Kidney (tissue), 14 donors: ENCODE results near the gene NUP160. TPM values are rescaled to one million over a fixed set of nuclear protein-coding genes. Genes with fewer than 3 reads are reported as not detected.
A peak's percentile ranks its signal among the peaks of the same experiment; 100 is the strongest.
"Not testable (repeated sequence)": the region's sequence is repeated elsewhere in the genome, so short reads cannot be mapped to it uniquely, and the experiment has no call there.

Experiments used
- DNase-seq, 5 donors: peaks; one replicate each; pipeline ENCODE4 v3.0.0-alpha.2; 2013 to 2020
- FAIRE-seq: peaks from 2 replicates; lab custom pipeline; 2012; peaks lifted over from hg19 to GRCh38; lab: Jason Lieb, UNC
- H3K27ac ChIP-seq, 2 donors: one replicate each; pipeline ENCODE4 v1.7.0; 2013; ENCODE audit warnings: low read depth in 2 of 2, low read length in 2 of 2, inconsistent platforms in 1 of 2
- H3K27me3 ChIP-seq: one replicate; pipeline ENCODE4 v1.7.1; 2013; ENCODE audit warnings: low read length, inconsistent platforms; ENCODE audit not compliant: control insufficient read depth, insufficient read depth
- H3K36me3 ChIP-seq, 3 donors: one replicate each; pipeline versions ENCODE4 v1.7.0 to v1.7.1; 2013; ENCODE audit warnings: low read length in 3 of 3, control low read depth in 1 of 3, inconsistent platforms in 1 of 3; ENCODE audit not compliant: insufficient read depth in 3 of 3, control insufficient read depth in 2 of 3
- H3K4me1 ChIP-seq, 3 donors: one replicate each; pipeline versions ENCODE4 v1.7.0 to v1.7.1; 2013; ENCODE audit warnings: low read length in 3 of 3, inconsistent platforms in 1 of 3, low read depth in 1 of 3; ENCODE audit not compliant: control insufficient read depth in 2 of 3, insufficient read depth in 2 of 3
- H3K4me3 ChIP-seq, 3 donors: one replicate each; pipeline versions ENCODE4 v1.7.0 to v1.8.1; 2013; ENCODE audit warnings: low read length in 3 of 3, control low read depth in 1 of 3, inconsistent platforms in 1 of 3
- H3K9ac ChIP-seq, 3 donors: one replicate each; pipeline versions ENCODE4 v1.7.0 to v1.7.1; 2013; ENCODE audit warnings: low read length in 3 of 3, control low read depth in 1 of 3, inconsistent platforms in 1 of 3
- H3K9me3 ChIP-seq, 3 donors: one replicate each; pipeline versions ENCODE4 v1.7.0 to v1.7.1; 2013; ENCODE audit warnings: low read length in 3 of 3, control low read depth in 1 of 3, inconsistent platforms in 1 of 3; ENCODE audit not compliant: control insufficient read depth in 2 of 3, insufficient read depth in 1 of 3
- intact Hi-C: fragments of 100-400 bp; cut with DNase I; formaldehyde crosslinking; loops from one replicate; pipeline ENCODE4 v1.11.1; 2022
- polyA plus RNA-seq: library from polyadenylated mRNA; stranded (reverse); fragments of 350-450 nt; fragmentation: Illumina TruSeq; extraction: RNeasy Lipid Tissue Mini Kit (QIAGEN cat#74804); gene quantifications from one replicate; pipeline ENCODE4 v1.2.3, GENCODE V29; 2014; ENCODE audit warnings: low read depth, low replicate concordance; ENCODE audit not compliant: insufficient read depth
- total RNA-seq: library from RNA; stranded (reverse); fragmentation: NEBNext Ultra II Directional; extraction: Animal tissue kit (Norgen Biotek cat#: 25700); gene quantifications from one replicate; pipeline ENCODE4 v1.2.1, GENCODE V29; 2021
- TF ChIP-seq, protein P1 (sequence below): IDR thresholded peaks from 3 replicates; pipeline ENCODE4 v1.5.1; 2012; ENCODE audit warnings: mild to moderate bottlenecking, moderate library complexity, borderline replicate concordance; ENCODE audit not compliant: insufficient read depth; ENCODE audit errors: extremely low read depth
- donor health status: control.
- donor health status: control.
- donor health status: control.
- donor health status: control.
- donor health status: control.
- donor health status: DM: yes; HTN: yes; CAD: no.
- donor health status: Normal renal cell carcinoma (clear cell type).

The NUP160 gene
- total and polyA plus RNA-seq, 2 donors from 2014 or later, result 6.8 to 39.3 TPM

DNA sequence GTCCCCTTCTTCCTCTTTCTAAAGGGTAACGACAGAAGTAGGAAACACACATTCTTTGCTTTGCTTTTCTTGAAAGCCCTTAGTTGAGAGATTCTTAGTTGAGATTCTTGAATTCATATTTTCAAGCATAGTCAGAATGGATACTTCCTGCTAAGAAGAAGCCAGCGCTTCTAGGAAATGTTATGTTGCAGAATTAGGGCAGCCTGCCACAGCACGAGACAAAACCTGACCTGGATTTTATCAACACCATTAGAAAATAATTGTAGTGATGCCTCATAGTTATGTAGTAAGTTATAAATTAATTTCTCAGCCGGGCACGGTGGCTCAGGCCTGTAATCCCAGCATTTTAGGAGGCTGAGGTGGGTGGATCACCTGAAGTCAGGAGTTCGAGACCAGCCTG, 37.9 kb upstream of the NUP160 start:
- intact Hi-C loops, result no loop called here
- H3K9ac ChIP-seq, result no peak overlapping the region
- no peaks in the 10 kb centered on the region for H3K27me3 ChIP-seq
- H3K4me3 ChIP-seq, result no peak overlapping the region
- H3K36me3 ChIP-seq, result no peaks in the 10 kb centered on the region
- TF ChIP-seq, protein P1, sequence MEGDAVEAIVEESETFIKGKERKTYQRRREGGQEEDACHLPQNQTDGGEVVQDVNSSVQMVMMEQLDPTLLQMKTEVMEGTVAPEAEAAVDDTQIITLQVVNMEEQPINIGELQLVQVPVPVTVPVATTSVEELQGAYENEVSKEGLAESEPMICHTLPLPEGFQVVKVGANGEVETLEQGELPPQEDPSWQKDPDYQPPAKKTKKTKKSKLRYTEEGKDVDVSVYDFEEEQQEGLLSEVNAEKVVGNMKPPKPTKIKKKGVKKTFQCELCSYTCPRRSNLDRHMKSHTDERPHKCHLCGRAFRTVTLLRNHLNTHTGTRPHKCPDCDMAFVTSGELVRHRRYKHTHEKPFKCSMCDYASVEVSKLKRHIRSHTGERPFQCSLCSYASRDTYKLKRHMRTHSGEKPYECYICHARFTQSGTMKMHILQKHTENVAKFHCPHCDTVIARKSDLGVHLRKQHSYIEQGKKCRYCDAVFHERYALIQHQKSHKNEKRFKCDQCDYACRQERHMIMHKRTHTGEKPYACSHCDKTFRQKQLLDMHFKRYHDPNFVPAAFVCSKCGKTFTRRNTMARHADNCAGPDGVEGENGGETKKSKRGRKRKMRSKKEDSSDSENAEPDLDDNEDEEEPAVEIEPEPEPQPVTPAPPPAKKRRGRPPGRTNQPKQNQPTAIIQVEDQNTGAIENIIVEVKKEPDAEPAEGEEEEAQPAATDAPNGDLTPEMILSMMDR, result no peak
- no peak overlapping the region for H3K27ac ChIP-seq
- no peaks in the 10 kb centered on the region for H3K4me1 ChIP-seq
- DNase-seq (peak in 2 of 5 donors; percentile 18 to 30), FAIRE-seq (no peak)
- no peaks in the 10 kb centered on the region for H3K9me3 ChIP-seq

DNA sequence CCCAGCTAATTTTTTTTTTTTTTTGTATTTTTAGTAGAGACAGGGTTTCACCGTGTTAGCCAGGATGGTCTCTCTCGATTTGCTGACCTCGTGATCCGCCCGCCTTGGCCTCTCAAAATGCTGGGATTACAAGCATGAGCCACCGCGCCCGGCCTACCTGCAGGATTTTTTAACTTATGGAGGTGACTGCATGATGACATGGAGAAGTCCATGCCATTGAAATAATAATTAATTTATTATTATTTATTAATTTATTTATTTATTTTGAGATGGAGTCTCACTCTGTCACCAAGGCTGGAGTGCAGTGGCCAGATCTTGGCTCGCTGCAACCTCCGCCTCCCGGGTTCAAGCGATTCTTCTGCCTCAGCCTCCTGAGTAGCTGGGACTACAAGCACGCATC, 34.3 kb upstream of the NUP160 start:
- H3K36me3 ChIP-seq, intact Hi-C loops, H3K27me3 ChIP-seq, H3K9me3 ChIP-seq, H3K27ac ChIP-seq, H3K4me3 ChIP-seq, FAIRE-seq, H3K4me1 ChIP-seq, H3K9ac ChIP-seq, DNase-seq: not testable (repeated sequence)

DNA sequence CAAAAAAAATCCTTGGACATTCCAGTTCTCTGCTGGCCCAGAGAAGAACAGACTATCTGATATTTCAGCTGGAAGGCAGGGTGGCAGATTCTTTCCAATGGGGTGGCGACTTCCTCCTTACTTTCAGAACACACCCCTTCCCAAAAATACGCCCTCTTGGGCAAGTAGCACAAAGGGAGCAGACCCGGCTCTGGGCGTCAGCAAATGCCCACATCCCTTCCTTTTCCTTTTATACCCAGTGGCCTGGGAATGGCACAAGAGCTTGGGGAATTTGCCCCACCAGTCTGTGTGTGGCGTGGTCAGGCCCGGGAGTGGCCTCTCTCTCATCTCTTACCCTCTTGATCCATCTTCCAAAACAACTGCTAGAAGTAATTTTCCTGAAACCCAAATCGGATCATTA, 33.0 kb upstream of the NUP160 start:
- no peaks in the 10 kb centered on the region for H3K27me3 ChIP-seq
- no peaks in the 10 kb centered on the region for H3K36me3 ChIP-seq
- no peaks in the 10 kb centered on the region for H3K9me3 ChIP-seq
- no peak overlapping the region for H3K4me3 ChIP-seq
- DNase-seq, result no peak
- no peak overlapping the region for H3K27ac ChIP-seq
- H3K9ac ChIP-seq, result no peak overlapping the region
- TF ChIP-seq, protein P1, result no peak
- no peaks in the 10 kb centered on the region for H3K4me1 ChIP-seq
- intact Hi-C loops, result no loop called here
- no peak for FAIRE-seq

DNA sequence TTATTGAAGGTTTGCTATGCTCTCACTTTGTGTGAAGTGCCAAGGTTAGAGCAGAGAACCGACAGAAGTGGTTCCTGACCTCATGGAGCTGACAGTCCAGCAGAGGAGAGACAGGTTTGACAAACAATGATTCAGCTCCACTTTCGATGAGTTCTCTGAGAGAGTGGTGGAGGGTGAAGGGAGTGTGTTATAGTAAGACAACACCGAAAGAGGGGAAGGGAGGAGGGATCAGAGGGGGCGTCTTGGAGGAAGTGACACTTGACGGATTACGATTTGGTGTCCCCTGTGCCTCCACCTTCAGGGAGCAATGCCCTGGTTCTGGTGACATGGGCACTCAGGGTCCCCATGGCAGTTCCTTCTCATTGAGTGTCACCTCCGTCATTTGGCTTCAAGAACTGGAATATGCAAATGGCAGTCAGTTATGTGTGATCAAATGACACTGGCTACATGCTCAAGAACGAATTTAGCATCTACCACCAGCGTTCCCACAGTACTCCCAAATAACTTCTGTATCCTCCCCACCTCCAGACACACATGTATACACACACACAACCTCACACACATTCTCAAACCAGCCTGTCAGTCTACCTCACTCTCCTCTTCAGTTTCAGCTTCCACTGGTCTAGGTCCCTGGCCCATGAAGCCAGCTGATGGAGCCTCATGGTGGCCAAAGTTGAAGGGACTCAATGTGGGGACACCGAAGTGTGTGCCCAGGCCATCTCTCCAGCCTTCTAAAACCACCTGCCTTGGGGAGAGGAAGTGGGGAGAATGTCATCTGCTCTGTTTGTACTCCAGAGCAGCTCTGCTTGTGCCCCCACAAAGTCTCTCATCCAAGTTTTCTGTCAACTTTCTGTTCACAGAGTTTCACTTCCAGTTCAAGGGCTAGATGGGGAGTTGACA, 31.4 kb upstream of the NUP160 start:
- intact Hi-C loops, result no loop called here
- FAIRE-seq, result no peak
- peak in 1 of 5 donors; percentile 10 for DNase-seq
- no peaks in the 10 kb centered on the region for H3K36me3 ChIP-seq
- H3K4me1 ChIP-seq, result no peaks in the 10 kb centered on the region
- H3K4me3 ChIP-seq, result no peak overlapping the region
- peaks cover 0 to 4% (median 4%) of the 10 kb centered on the region in 3 donors for H3K9me3 ChIP-seq
- TF ChIP-seq, protein P1, result no peak
- H3K27me3 ChIP-seq, result no peaks in the 10 kb centered on the region
- H3K27ac ChIP-seq, result no peak overlapping the region
- no peak overlapping the region for H3K9ac ChIP-seq

DNA sequence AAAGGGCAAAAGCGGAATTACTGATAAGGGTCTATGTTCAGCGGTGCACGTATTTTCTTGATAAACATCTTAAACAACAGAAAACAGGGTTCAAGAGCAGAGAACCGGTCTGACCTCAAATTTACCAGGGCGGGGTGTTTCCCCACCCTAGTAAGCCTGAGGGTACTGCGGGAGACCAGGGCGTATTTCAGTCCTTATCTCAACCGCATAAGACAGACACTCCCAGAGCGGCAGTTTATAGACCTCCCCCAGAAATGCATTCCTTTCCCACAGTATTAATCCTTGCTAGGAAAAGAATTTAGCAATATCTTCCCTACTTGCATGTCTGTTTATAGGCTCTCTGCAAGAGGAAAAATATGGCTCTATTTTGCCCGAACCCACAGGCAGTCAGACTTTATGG, 27.7 kb upstream of the NUP160 start:
- H3K9me3 ChIP-seq, FAIRE-seq, H3K9ac ChIP-seq, H3K27me3 ChIP-seq, H3K4me3 ChIP-seq, DNase-seq, H3K4me1 ChIP-seq, intact Hi-C loops, H3K27ac ChIP-seq, H3K36me3 ChIP-seq: not testable (repeated sequence)
